Ovary (tissue), 3 donors: ENCODE measurements around the gene DIPK1C.

Experiments
- CTCF ChIP-seq, 3 donors: fragments of 450-650 bp in 2 of 3; fragments of 200-600 bp in 1 of 3; IDR thresholded peaks; one replicate each; pipeline versions ENCODE4 v1.5.1 to v1.8.0; 2016 to 2022; ENCODE audit warnings: antibody characterized with exemption in 3 of 3, mild to moderate bottlenecking in 1 of 3
- EP300 ChIP-seq: sonication (generic); formaldehyde crosslinking; IDR thresholded peaks from one replicate; pipeline ENCODE4 v1.6.1; 2017; ENCODE audit warnings: antibody characterized with exemption
- POLR2A ChIP-seq: fragments of 450-650 bp; IDR thresholded peaks from one replicate; pipeline ENCODE4 v1.6.1; 2017; ENCODE audit warnings: antibody characterized with exemption, mild to moderate bottlenecking, moderate library complexity
- donor health status: DM: no; HTN: no; CAD: no.

GRCh38 chr18:74411475-74411874 is 45.6 kb downstream of the DIPK1C start:
- no peak for TF ChIP-seq POLR2A
- no peak for TF ChIP-seq CTCF (IDR thresholded peaks at IDR 0.05)
- TF ChIP-seq EP300: no peak
